SK-N-SH treated with all-trans-retinoic acid at 6 μM for 48 hours (cell line): ENCODE results near the gene CD96.

ENCODE experiments used
- ARNTL ChIP-seq: fragments of 450-650 bp; formaldehyde crosslinking; IDR thresholded peaks from 2 replicates; pipeline ENCODE4 v1.5.0; 2020; ENCODE audit warnings: low read depth, mild to moderate bottlenecking, moderate library complexity, borderline replicate concordance
- CSDC2 ChIP-seq: fragments of 250-450 bp; sonication (Bioruptor Pico); IDR thresholded peaks from 2 replicates; pipeline ENCODE4 v1.5.0; 2020; ENCODE audit warnings: mild to moderate bottlenecking, moderate library complexity
- GLIS3 ChIP-seq: fragments of 250-450 bp; sonication (Bioruptor Pico); IDR thresholded peaks from 2 replicates; pipeline ENCODE4 v1.5.0; 2020; ENCODE audit warnings: mild to moderate bottlenecking, moderate library complexity
- ISL1 ChIP-seq: fragments of 250-450 bp; sonication (Bioruptor Pico); IDR thresholded peaks from 2 replicates; pipeline ENCODE4 v2.1.2; 2022; ENCODE audit warnings: mild to moderate bottlenecking, moderate library complexity
- PATZ1 ChIP-seq: fragments of 250-450 bp; sonication (Bioruptor Pico); IDR thresholded peaks from 2 replicates; pipeline ENCODE4 v1.8.0; 2020; ENCODE audit warnings: mild to moderate bottlenecking, moderate library complexity, borderline replicate concordance
- RARB ChIP-seq: fragments of 250-450 bp; sonication (Bioruptor Pico); IDR thresholded peaks from 2 replicates; pipeline ENCODE4 v1.8.0; 2021; ENCODE audit warnings: mild to moderate bottlenecking, moderate library complexity
- TCF4 ChIP-seq: fragments of 250-450 bp; sonication (Bioruptor Pico); IDR thresholded peaks from 2 replicates; pipeline ENCODE4 v1.8.0; 2021; ENCODE audit warnings: mild to moderate bottlenecking, moderate library complexity, borderline replicate concordance
- TOX ChIP-seq: fragments of 250-450 bp; sonication (Bioruptor Pico); IDR thresholded peaks from 2 replicates; pipeline ENCODE4 v1.8.0; 2021; ENCODE audit warnings: mild to moderate bottlenecking, moderate library complexity, borderline replicate concordance
- ZFP3 ChIP-seq: fragments of 250-450 bp; sonication (Bioruptor Pico); IDR thresholded peaks from 2 replicates; pipeline ENCODE4 v1.5.0; 2020; ENCODE audit warnings: mild to moderate bottlenecking, moderate library complexity
- ZNF565 ChIP-seq: fragments of 450-650 bp; formaldehyde crosslinking; conservative IDR thresholded peaks from 2 replicates; pipeline ENCODE4 v1.5.0; 2020; ENCODE audit warnings: low read depth, mild to moderate bottlenecking, moderate library complexity
- ZNF8 ChIP-seq: fragments of 450-650 bp; formaldehyde crosslinking; IDR thresholded peaks from 2 replicates; pipeline ENCODE4 v1.5.0; 2020; ENCODE audit warnings: mild to moderate bottlenecking, moderate library complexity

DNA sequence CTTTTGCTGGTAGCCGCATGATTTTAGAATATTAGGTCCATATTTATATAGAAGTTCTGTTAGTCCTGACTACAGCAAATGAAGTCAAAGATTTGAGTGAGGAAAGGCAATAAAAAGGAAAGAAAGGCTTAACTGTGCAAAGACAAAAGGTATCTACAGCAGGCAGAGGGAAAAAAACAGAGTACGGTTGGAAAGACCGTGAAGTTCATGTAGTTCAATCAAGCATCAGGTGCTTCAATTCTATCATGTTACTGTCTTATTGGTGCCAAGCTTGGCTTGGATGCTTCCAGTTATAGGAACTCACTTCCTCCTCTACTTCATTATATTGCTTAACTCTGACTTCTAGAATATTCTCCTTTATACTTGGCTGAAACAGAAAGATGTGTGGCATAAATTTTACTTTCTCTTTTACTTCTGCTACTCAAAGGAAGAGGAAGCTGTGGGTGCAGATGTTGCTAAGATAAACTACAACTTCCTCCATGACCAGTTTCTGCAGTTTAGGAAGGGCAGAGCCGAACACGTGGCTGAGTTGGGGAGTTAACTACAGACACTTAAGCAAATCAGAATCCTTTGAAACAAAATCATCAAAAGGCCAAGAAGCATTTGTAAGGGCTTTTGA is 125.7 kb downstream of the CD96 start:
- TF ChIP-seq ZNF565 (CRISPR knock-in tag) (no peak), RARB (CRISPR knock-in tag) (no peak), CSDC2 (CRISPR knock-in tag) (no peak), ZFP3 (CRISPR knock-in tag) (no peak), ISL1 (CRISPR knock-in tag) (no peak), ZNF8 (CRISPR knock-in tag) (no peak), TOX (CRISPR knock-in tag) (no peak), PATZ1 (no peak), GLIS3 (no peak), TCF4 (no peak), ARNTL (CRISPR knock-in tag) (no peak)
